ENCODE measurements around the gene SLC25A11.

SLC25A11 gene

DNA sequence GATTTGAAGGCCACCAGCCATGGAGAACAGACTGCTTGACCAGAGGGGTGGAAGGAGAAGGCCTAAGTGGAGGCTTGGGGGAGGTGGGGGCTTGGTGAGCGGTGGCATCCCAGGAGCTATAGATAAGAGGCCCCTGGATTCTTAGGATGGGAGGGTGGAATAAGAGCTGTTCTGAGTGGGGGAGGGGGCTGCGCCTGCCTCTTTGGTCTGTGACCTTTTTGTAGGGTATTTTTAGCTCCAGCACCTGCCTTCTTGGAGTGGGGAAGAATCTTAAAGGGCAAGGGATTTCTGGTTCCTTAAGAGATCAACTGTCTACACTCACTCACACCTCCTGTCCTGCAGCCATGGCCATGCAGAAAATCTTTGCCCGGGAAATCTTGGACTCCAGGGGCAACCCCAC, 11.6 kb upstream of the SLC25A11 start:
- TF ChIP-seq, protein P1, sequence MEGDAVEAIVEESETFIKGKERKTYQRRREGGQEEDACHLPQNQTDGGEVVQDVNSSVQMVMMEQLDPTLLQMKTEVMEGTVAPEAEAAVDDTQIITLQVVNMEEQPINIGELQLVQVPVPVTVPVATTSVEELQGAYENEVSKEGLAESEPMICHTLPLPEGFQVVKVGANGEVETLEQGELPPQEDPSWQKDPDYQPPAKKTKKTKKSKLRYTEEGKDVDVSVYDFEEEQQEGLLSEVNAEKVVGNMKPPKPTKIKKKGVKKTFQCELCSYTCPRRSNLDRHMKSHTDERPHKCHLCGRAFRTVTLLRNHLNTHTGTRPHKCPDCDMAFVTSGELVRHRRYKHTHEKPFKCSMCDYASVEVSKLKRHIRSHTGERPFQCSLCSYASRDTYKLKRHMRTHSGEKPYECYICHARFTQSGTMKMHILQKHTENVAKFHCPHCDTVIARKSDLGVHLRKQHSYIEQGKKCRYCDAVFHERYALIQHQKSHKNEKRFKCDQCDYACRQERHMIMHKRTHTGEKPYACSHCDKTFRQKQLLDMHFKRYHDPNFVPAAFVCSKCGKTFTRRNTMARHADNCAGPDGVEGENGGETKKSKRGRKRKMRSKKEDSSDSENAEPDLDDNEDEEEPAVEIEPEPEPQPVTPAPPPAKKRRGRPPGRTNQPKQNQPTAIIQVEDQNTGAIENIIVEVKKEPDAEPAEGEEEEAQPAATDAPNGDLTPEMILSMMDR (IDR thresholded peaks at IDR 0.05; ENCODE audit: insufficient read depth, low read length, missing control alignments), result no peak
- ChIA-PET CTCF (interaction anchor here (0.9 to 2.4 kb wide), 3 partner anchors 15 to 109 kb away, joined by 3 to 11 read pairs (median 4); partner anchors contain the start of gene SPAG7), POLR2A (interaction anchor here (6.2 to 6.6 kb wide), 2 partner anchors 11 to 14 kb away, joined by 49 to 112 read pairs; partner anchors contain the start of genes RNF167, SLC25A11 and SPAG7)
- DNase-seq (ENCODE audit: low read depth, low spot score), result no peak
- no peak overlapping the region for H3K4me3 ChIP-seq (ENCODE audit: low read depth, low read length)

- POLR2A ChIA-PET, result interaction anchor here (6.2 to 6.6 kb wide), 2 partner anchors 10 to 15 kb away, joined by 49 to 112 read pairs; partner anchors contain the start of genes RNF167, SLC25A11 and SPAG7
- TF ChIP-seq, protein P1 (IDR thresholded peaks at IDR 0.05; ENCODE audit: insufficient read depth, low read length, missing control alignments), result no peak
- DNase-seq (ENCODE audit: low read depth, low spot score), result no peak
- CTCF ChIA-PET, result interaction anchor here (2.4 kb wide), 1 partner anchor 16 kb away, joined by 11 read pairs; the partner anchor contains the start of gene SPAG7
- H3K4me3 ChIP-seq (ENCODE audit: low read depth, low read length), result peak within 1 kb of the TSS; percentile 48
Observed at GRCh38 chr17:4950746-4951204, 10.9 kb upstream of the SLC25A11 start, which contains the start of gene ENO3. Gene ENO3 (plus strand): TSS chr17:4951119. CDS start chr17:4951830, 711 bp downstream.

DNA sequence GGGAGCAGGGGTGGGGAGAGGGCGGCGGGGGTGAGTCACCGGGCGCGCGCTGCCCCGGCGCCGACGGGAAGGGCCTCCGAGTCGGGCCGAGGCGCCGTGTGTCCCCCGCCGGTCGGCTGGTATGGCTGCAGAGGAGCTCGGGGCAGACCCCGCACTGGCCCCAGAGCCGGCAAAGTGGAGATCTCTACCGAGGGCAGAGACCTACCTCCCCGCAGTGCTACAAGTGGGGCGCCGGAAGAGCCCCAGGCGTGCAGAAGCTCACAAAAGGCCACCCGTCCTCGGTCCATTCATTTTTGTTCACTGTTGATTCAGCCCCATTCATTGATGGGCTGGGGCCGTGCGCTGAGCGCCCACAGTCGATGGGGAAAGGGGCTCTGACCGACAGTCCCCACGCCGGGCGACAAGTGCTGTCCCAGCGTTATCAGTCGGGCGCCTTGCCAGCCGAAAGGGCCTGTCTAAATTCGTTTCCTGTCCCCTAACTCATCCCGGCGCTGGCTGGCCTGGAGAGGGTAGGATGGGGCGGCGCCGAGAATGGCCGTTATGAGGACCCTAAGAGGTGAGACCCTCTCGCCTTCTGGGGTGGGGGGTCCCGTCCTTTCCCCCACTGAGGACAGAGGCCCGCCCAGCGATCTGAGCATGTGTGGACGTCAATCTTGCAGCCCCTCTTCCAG, 10.4 kb upstream of the SLC25A11 start:
- TF ChIP-seq, protein P1 (IDR thresholded peaks at IDR 0.05; ENCODE audit: insufficient read depth, low read length, missing control alignments), result no peak
- CTCF ChIA-PET, result interaction anchor here (2.4 kb wide), 1 partner anchor 17 kb away, joined by 11 read pairs; the partner anchor contains the start of gene SPAG7
- H3K4me3 ChIP-seq (ENCODE audit: low read depth, low read length), result peak overlapping the region; percentile 48
- DNase-seq (ENCODE audit: low read depth, low spot score), result no peak
- POLR2A ChIA-PET, result interaction anchor here (6.2 to 6.6 kb wide), 2 partner anchors 10 to 15 kb away, joined by 49 to 112 read pairs; partner anchors contain the start of genes RNF167, SLC25A11 and SPAG7

DNA sequence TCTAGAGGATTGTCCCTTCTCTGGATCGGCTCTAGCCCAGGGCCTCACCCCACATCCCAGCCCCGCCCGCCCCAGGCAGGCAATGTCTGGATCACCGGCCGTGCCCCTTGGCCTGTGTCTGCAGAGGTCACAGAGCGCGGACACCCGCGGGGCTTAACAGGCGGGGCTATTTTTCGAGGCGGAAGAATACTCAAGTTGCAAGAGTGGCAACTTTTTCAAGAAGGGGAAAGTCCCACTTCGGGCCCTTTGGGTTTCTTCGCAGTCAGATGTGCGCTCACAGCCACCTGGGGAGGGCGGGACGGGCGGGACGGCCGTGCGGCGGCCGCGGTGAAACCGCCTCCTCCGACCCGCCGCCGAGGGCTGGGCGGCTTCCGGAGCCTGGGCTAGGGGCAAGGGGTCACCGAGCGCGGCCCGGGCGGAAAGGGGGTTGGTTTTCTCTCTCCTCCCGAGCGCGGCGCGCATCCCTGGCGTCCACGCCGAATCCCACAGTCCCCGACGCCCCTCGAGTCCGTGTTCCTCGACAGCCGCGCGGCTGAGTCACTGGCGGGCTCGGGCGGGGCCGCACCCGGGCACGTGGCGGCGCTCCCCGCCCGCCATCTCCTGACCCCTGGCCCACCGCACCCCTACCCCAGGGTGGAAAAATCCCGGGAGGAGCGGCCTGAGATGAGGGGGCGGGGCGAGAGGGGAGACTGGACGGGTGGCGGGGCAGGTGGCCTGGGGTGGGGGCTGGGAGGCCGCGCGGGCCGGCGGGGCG, 9.7 kb upstream of the SLC25A11 start:
- TF ChIP-seq, protein P1 (IDR thresholded peaks at IDR 0.05; ENCODE audit: insufficient read depth, low read length, missing control alignments), result no peak
- ChIA-PET CTCF (interaction anchor here (1.6 kb wide), 1 partner anchor 38 kb away, joined by 4 read pairs; the partner anchor contains the start of gene CAMTA2), POLR2A (interaction anchor here (1.5 to 6.9 kb wide), 4 partner anchors 8 to 17 kb away, joined by 5 to 119 read pairs (median 80); partner anchors contain the start of genes RNF167, SLC25A11 and SPAG7)
- H3K4me3 ChIP-seq (ENCODE audit: low read depth, low read length), result peak overlapping the region; percentile 99
- no peak for DNase-seq (ENCODE audit: low read depth, low spot score)

DNA sequence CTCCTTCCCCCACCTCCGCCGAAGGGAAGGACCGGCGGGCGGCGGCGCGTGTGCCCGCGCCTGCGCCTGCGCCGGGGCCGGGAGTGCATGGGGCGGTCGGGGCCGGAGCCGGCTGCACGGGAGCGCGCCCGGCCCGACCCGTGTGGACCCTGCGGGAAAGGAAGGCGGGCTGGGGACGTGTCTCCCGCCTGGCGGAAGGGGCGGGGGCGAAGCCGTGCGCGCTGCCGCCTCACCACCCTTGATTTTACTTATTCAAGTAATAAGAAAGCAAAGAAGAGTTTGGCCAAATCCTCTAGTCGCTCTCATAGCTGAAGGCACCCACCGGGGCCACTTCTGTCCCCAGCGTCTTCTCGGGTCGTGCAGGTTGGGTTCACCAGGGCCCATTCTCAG, 9.1 kb upstream of the SLC25A11 start:
- ChIA-PET CTCF (interaction anchor here (1.6 kb wide), 1 partner anchor 39 kb away, joined by 4 read pairs; the partner anchor contains the start of gene CAMTA2), POLR2A (interaction anchor here (0.6 to 6.9 kb wide), 6 partner anchors 8 to 59 kb away, joined by 3 to 119 read pairs (median 7); partner anchors contain the start of genes CAMTA2, INCA1, KIF1C and RNF167)
- TF ChIP-seq, protein P1 (IDR thresholded peaks at IDR 0.05; ENCODE audit: insufficient read depth, low read length, missing control alignments), result no peak
- DNase-seq (ENCODE audit: low read depth, low spot score), result peak; percentile 38
- peak overlapping the region; percentile 99 for H3K4me3 ChIP-seq (ENCODE audit: low read depth, low read length)
